GM12878 (cell line): ENCODE measurements around the gene HIVEP3. TPM values are rescaled to one million over a fixed set of nuclear protein-coding genes. Genes with fewer than 3 reads are reported as not detected.

Experiments used
- ATAC-seq: fragments of 200-7000 bp; cut with Tn5 transposase; 3 replicates; pipeline ENCODE4 v1.9.1; 2020; ENCODE audit warnings: mild to moderate bottlenecking, moderate library complexity
- BruUV-seq: library from RNA; stranded (reverse); fragments of 400-500 nt; replicated peaks from 2 replicates; lab custom pipeline; 2021; lab: Mats Ljungman, UMichigan
- CTCF ChIA-PET: fragments of 300-600 bp; sonication (Branson Sonifier 250); formaldehyde crosslinking; extraction: SDS; loops from one replicate; lab custom pipeline; 2021; ENCODE audit warnings: inconsistent platforms; lab: Yijun Ruan, JAX
- POLR2A ChIA-PET: fragments of 350-600 bp; formaldehyde crosslinking; extraction: SDS; loops from one replicate; lab custom pipeline; 2021; ENCODE audit warnings: inconsistent platforms; lab: Charles Lee
- RAD21 ChIA-PET: fragments of 300-600 bp; sonication (Branson Sonifier 250); formaldehyde crosslinking; loops from one replicate; lab custom pipeline; 2023; ENCODE audit warnings: antibody characterized with exemption; ENCODE audit not compliant: unreplicated experiment; lab: Charles Lee
- SMC1A ChIA-PET: fragments of 300-600 bp; sonication (Branson Sonifier 250); formaldehyde crosslinking; loops from one replicate; lab custom pipeline; 2023; ENCODE audit not compliant: unreplicated experiment, uncharacterized antibody; lab: Charles Lee
- DNase-seq: peaks from one replicate; pipeline ENCODE4 v3.0.0-alpha.2; 2011; ENCODE audit warnings: low read depth, low spot score
- FAIRE-seq: peaks from 3 replicates; lab custom pipeline; 2011; peaks lifted over from hg19 to GRCh38; lab: Jason Lieb, UNC
- H2AFZ ChIP-seq: 2 replicates; pipeline ENCODE4 v1.6.0; 2011; ENCODE audit warnings: low read depth, low read length, control low read depth; ENCODE audit not compliant: control insufficient read depth
- H3K27ac ChIP-seq: 2 replicates; pipeline ENCODE4 v1.5.1; 2011; ENCODE audit warnings: control low read depth; ENCODE audit not compliant: control insufficient read depth, insufficient read depth
- H3K27me3 ChIP-seq, 2 experiments: replicated peaks in 1 of 2; 2 replicates each; pipeline versions ENCODE4 v1.6.0 to v1.6.1; 2011; ENCODE audit warnings: low read length in 1 of 2; ENCODE audit not compliant: control insufficient read depth in 2 of 2, insufficient read depth in 2 of 2
- H3K36me3 ChIP-seq, 2 experiments: 2 replicates each; pipeline ENCODE4 v1.5.1; 2011; ENCODE audit warnings: low read length in 1 of 2; ENCODE audit not compliant: control insufficient read depth in 2 of 2, insufficient read depth in 2 of 2
- H3K4me1 ChIP-seq: 2 replicates; pipeline ENCODE4 v1.6.1; 2011; ENCODE audit warnings: mild to moderate bottlenecking, low read length, moderate library complexity, mixed read lengths; ENCODE audit not compliant: control insufficient read depth, insufficient read depth
- H3K4me2 ChIP-seq: 2 replicates; pipeline ENCODE4 v1.6.0; 2011; ENCODE audit warnings: control low read depth; ENCODE audit not compliant: control insufficient read depth, insufficient read depth
- H3K4me3 ChIP-seq: fragments of 200-600 bp; sonication (generic); 2 replicates; pipeline ENCODE4 v1.5.1; 2016
- H3K79me2 ChIP-seq: 2 replicates; pipeline ENCODE4 v1.6.0; 2011; ENCODE audit warnings: low read length; ENCODE audit not compliant: control insufficient read depth, insufficient read depth
- H3K9ac ChIP-seq: 2 replicates; pipeline ENCODE4 v1.8.0; 2011; ENCODE audit warnings: low read length, control low read depth, mixed read lengths; ENCODE audit not compliant: control insufficient read depth, insufficient read depth
- H3K9me3 ChIP-seq: replicated peaks from 3 replicates; pipeline ENCODE4 v1.5.1; 2011; ENCODE audit warnings: mild to moderate bottlenecking, low read length; ENCODE audit not compliant: control insufficient read depth, insufficient read depth
- H4K20me1 ChIP-seq: 2 replicates; pipeline ENCODE4 v1.6.0; 2011; ENCODE audit not compliant: control insufficient read depth, insufficient read depth
- ATF2 ChIP-seq: IDR thresholded peaks from 2 replicates; pipeline ENCODE4 v1.6.1; 2012; ENCODE audit warnings: low read length, inconsistent platforms
- BRCA1 ChIP-seq: IDR thresholded peaks from 2 replicates; pipeline ENCODE4 v1.6.1; 2011; ENCODE audit warnings: low read depth, low read length, improper control_type of control experiment
- CREM ChIP-seq: IDR thresholded peaks from 2 replicates; pipeline ENCODE4 v1.6.1; 2014; ENCODE audit warnings: antibody characterized with exemption, low read depth
- DPF2 ChIP-seq: fragments of 450-650 bp; IDR thresholded peaks from 2 replicates; pipeline ENCODE4 v1.6.1; 2017; ENCODE audit warnings: mild to moderate bottlenecking
- ESRRA ChIP-seq: IDR thresholded peaks from 2 replicates; pipeline ENCODE4 v1.6.1; 2012; ENCODE audit warnings: mild to moderate bottlenecking, low read length, improper control_type of control experiment
- FOXM1 ChIP-seq: IDR thresholded peaks from 2 replicates; pipeline ENCODE4 v1.6.1; 2012; ENCODE audit warnings: low read depth, mild to moderate bottlenecking, inconsistent platforms, low read length, moderate library complexity
- GATAD2B ChIP-seq: fragments of 450-650 bp; conservative IDR thresholded peaks from 2 replicates; pipeline ENCODE4 v1.6.1; 2017; ENCODE audit warnings: low read depth, mild to moderate bottlenecking, moderate library complexity
- IKZF1 ChIP-seq: fragments of 450-650 bp; conservative IDR thresholded peaks from 2 replicates; pipeline ENCODE4 v1.6.1; 2017; ENCODE audit warnings: antibody characterized with exemption, mild to moderate bottlenecking
- IRF3 ChIP-seq: fragments of 450-650 bp; IDR thresholded peaks from 2 replicates; pipeline ENCODE4 v1.6.1; 2014; ENCODE audit warnings: mild to moderate bottlenecking
- MTA2 ChIP-seq: fragments of 450-650 bp; IDR thresholded peaks from 2 replicates; pipeline ENCODE4 v1.6.1; 2016; ENCODE audit warnings: low read depth, mild to moderate bottlenecking, moderate library complexity
- RAD21 ChIP-seq: IDR thresholded peaks from 2 replicates; pipeline ENCODE4 v1.6.1; 2011; ENCODE audit warnings: mild to moderate bottlenecking, low read depth, low read length, moderate library complexity; ENCODE audit not compliant: insufficient read depth
- SMC3 ChIP-seq: IDR thresholded peaks from 2 replicates; pipeline ENCODE4 v1.6.1; 2011; ENCODE audit warnings: low read length, improper control_type of control experiment, borderline replicate concordance
- SREBF2 ChIP-seq: IDR thresholded peaks from 2 replicates; pipeline ENCODE4 v1.6.1; 2012; ENCODE audit warnings: mild to moderate bottlenecking, low read length
- SUPT20H ChIP-seq: IDR thresholded peaks from 2 replicates; pipeline ENCODE4 v1.6.1; 2011; ENCODE audit warnings: low read depth, mild to moderate bottlenecking, low read length, moderate library complexity, borderline replicate concordance; ENCODE audit not compliant: control insufficient read depth
- TCF12 ChIP-seq: IDR thresholded peaks from 2 replicates; pipeline ENCODE4 v1.6.1; 2011; ENCODE audit warnings: low read depth, mild to moderate bottlenecking, low read length
- USF1 ChIP-seq: IDR thresholded peaks from 2 replicates; pipeline ENCODE4 v1.6.1; 2011; ENCODE audit warnings: borderline replicate concordance, low read depth, mild to moderate bottlenecking, moderate library complexity, mixed read lengths, low read length; ENCODE audit not compliant: insufficient read depth; ENCODE audit errors: extremely low read length
- ZZZ3 ChIP-seq: IDR thresholded peaks from 2 replicates; pipeline ENCODE4 v1.6.1; 2011; ENCODE audit warnings: low read depth; ENCODE audit not compliant: control insufficient read depth, insufficient read length
- WGBS: methylation state at CpG from one replicate; pipeline ENCODE4 v1.1.6; 2016; ENCODE audit warnings: low lambda C conversion rate; ENCODE audit not compliant: insufficient replicate concordance, insufficient coverage; ENCODE audit errors: missing lambda C conversion rate; 5-methylcytosine and 5-hydroxymethylcytosine counted together
- in situ Hi-C: fragments of 300-500 bp; cut with MboI; formaldehyde crosslinking; loops from 9 replicates; pipeline ENCODE4 v1.14.3; 2018; ENCODE audit warnings: mixed read lengths
- intact Hi-C: fragments of 100-400 bp; cut with micrococcal nuclease; formaldehyde crosslinking; loops from one replicate; pipeline ENCODE4 v1.14.2; 2022; ENCODE audit not compliant: unreplicated experiment
- polyA plus RNA-seq, 11 experiments: library from polyadenylated mRNA; depleted of rRNA in 4 of 11; unstranded in 6 of 11; stranded (reverse) in 5 of 11; fragments of >200 nt; fragmentation: Nextera tagmentation in 4 of 11; fragmentation: Illumina TruSeq in 1 of 11; extraction: Ambion mirVana in 4 of 11; extraction: Trizol in 1 of 11; gene quantifications; 1 replicate in 1 of 11; 2 replicates in 10 of 11; pipeline versions ENCODE4 v1.2.1 to v1.2.3, GENCODE V29; 2011 to 2016; ENCODE audit warnings: inconsistent platforms in 2 of 11, missing spikeins in 2 of 11, low read depth in 1 of 11
- total RNA-seq, 4 experiments: library from RNA; depleted of rRNA in 3 of 4; stranded (reverse); fragments of >200 nt in 3 of 4; fragmentation: Illumina TruSeq in 1 of 4; extraction: Trizol in 1 of 4; gene quantifications; 2 replicates each; pipeline versions ENCODE4 v1.2.1 to v1.2.3, GENCODE V29; 2013 to 2021
- TF ChIP-seq, protein P1 (sequence below): fragments of 450-650 bp; IDR thresholded peaks from 2 replicates; pipeline ENCODE4 v1.6.1; 2017; ENCODE audit warnings: antibody characterized with exemption, mild to moderate bottlenecking, moderate library complexity

HIVEP3 gene
- total and polyA plus RNA-seq, 10 of the 15 experiments (the other 5 are each of a cell fraction or from before 2014, with no cell fraction given), result 1.8 to 13.6 (median 3.8) TPM

- POLR2A ChIA-PET, result no interaction called here
- no peaks in the 10 kb centered on the region for H4K20me1 ChIP-seq
- DNase-seq, result no peak
- H2AFZ ChIP-seq, result no peak overlapping the region
- intact Hi-C loops, result no loop called here
- H3K4me2 ChIP-seq, result no peak overlapping the region
- no peak overlapping the region for H3K9ac ChIP-seq
- WGBS, result 80% methylated on average over 4 of the region's 4 CpGs
- no peak for FAIRE-seq
- H3K4me1 ChIP-seq, result no peaks in the 10 kb centered on the region; the same call in 1 of the 2 replicates
- H3K79me2 ChIP-seq, result no peaks in the 10 kb centered on the region
- H3K4me3 ChIP-seq, result no peak overlapping the region
- in situ Hi-C loops, result no loop called here
- SMC1A ChIA-PET, result interaction anchor here (1.2 kb wide), 2 partner anchors 11 to 12 kb away, joined by 3 read pairs; no protein-coding TSS in a partner anchor
- H3K27me3 ChIP-seq, result no peaks in the 10 kb centered on the region
- H3K27ac ChIP-seq, result no peak overlapping the region
- no peaks in the 10 kb centered on the region for H3K9me3 ChIP-seq
- RAD21 ChIA-PET, result no interaction called here
- no peak for ATAC-seq
- CTCF ChIA-PET, result no interaction called here
- BruUV-seq, result no TSS peak
- TF ChIP-seq SREBF2 (no peak), ATF2 (no peak), USF1 (no peak), RAD21 (no peak), DPF2 (no peak), ESRRA (no peak), BRCA1 (no peak), IKZF1 (no peak), GATAD2B (no peak), CREM (no peak), SUPT20H (no peak), TCF12 (no peak), IRF3 (no peak), MTA2 (no peak), ZZZ3 (no peak), FOXM1 (no peak), SMC3 (no peak)
- TF ChIP-seq, protein P1, sequence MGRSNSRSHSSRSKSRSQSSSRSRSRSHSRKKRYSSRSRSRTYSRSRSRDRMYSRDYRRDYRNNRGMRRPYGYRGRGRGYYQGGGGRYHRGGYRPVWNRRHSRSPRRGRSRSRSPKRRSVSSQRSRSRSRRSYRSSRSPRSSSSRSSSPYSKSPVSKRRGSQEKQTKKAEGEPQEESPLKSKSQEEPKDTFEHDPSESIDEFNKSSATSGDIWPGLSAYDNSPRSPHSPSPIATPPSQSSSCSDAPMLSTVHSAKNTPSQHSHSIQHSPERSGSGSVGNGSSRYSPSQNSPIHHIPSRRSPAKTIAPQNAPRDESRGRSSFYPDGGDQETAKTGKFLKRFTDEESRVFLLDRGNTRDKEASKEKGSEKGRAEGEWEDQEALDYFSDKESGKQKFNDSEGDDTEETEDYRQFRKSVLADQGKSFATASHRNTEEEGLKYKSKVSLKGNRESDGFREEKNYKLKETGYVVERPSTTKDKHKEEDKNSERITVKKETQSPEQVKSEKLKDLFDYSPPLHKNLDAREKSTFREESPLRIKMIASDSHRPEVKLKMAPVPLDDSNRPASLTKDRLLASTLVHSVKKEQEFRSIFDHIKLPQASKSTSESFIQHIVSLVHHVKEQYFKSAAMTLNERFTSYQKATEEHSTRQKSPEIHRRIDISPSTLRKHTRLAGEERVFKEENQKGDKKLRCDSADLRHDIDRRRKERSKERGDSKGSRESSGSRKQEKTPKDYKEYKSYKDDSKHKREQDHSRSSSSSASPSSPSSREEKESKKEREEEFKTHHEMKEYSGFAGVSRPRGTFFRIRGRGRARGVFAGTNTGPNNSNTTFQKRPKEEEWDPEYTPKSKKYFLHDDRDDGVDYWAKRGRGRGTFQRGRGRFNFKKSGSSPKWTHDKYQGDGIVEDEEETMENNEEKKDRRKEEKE, result no peak
- H3K36me3 ChIP-seq, result no peaks in the 10 kb centered on the region
These were observed 308.4 kb downstream of the HIVEP3 start for GRCh38 chr1:41610361-41610760.
